A549 (cell line): Measurements from ENCODE around the gene IL21R. TPM values are rescaled to one million over a fixed set of nuclear protein-coding genes. Genes with fewer than 3 reads are reported as not detected.

Experiments
- ATAC-seq, 2 experiments: fragments of 200-7000 bp in 1 of 2; fragments of >200 bp in 1 of 2; cut with Nextera tagmentation in 1 of 2; cut with Tn5 transposase in 1 of 2; 3 replicates each; pipeline versions ENCODE4 v1.8.0 to v1.9.1; 2018 to 2020; ENCODE audit warnings: mild to moderate bottlenecking in 1 of 2, moderate library complexity in 1 of 2
- CTCF ChIA-PET: fragments of 300-600 bp; sonication (Branson Sonifier 250); formaldehyde crosslinking; extraction: SDS; loops from one replicate; lab custom pipeline; 2021; ENCODE audit warnings: antibody characterized with exemption, inconsistent platforms; lab: Yijun Ruan, JAX
- POLR2A ChIA-PET: fragments of 350-600 bp; formaldehyde crosslinking; extraction: SDS; loops from one replicate; lab custom pipeline; 2021; ENCODE audit warnings: antibody characterized with exemption, inconsistent platforms; lab: Yijun Ruan, JAX
- DNase-seq, 2 experiments: peaks; one replicate each; pipeline versions ENCODE4 v3.0.0 to v3.0.0-alpha.2; 2011 to 2016; ENCODE audit warnings: low read depth in 1 of 2, low spot score in 1 of 2
- FAIRE-seq: peaks from 2 replicates; lab custom pipeline; 2011; peaks lifted over from hg19 to GRCh38; lab: Jason Lieb, UNC
- H3K27ac ChIP-seq, 2 experiments: fragments of >200 bp; sonication (Bioruptor Twin); formaldehyde crosslinking; 3 replicates each; pipeline ENCODE4 v1.5.1; 2016 to 2017
- H3K4me1 ChIP-seq: fragments of >200 bp; sonication (Bioruptor Twin); formaldehyde crosslinking; 3 replicates; pipeline ENCODE4 v1.6.1; 2016
- H3K4me2 ChIP-seq: fragments of >200 bp; sonication (Bioruptor Twin); formaldehyde crosslinking; 3 replicates; pipeline ENCODE4 v1.6.1; 2016
- H3K4me3 ChIP-seq: fragments of >200 bp; sonication (Bioruptor Twin); formaldehyde crosslinking; 3 replicates; pipeline ENCODE4 v1.5.1; 2016
- H3K9me3 ChIP-seq: fragments of >200 bp; sonication (Bioruptor Twin); formaldehyde crosslinking; 3 replicates; pipeline ENCODE4 v1.6.1; 2016
- BHLHE40 ChIP-seq: IDR thresholded peaks from 2 replicates; pipeline ENCODE4 v1.6.1; 2012; ENCODE audit warnings: low read depth, low read length, inconsistent platforms
- CBX8 ChIP-seq: fragments of 200-600 bp; sonication (generic); IDR thresholded peaks from 2 replicates; pipeline ENCODE4 v1.6.1; 2016
- CHD2 ChIP-seq: fragments of 150-350 bp; IDR thresholded peaks from 2 replicates; pipeline ENCODE4 v1.6.1; 2014; ENCODE audit warnings: low read length; ENCODE audit not compliant: partially characterized antibody
- ELK1 ChIP-seq: fragments of 150-350 bp; IDR thresholded peaks from 2 replicates; pipeline ENCODE4 v1.6.1; 2014; ENCODE audit warnings: low read depth, mild to moderate bottlenecking, low read length
- EP300 ChIP-seq, 2 experiments: fragments of >200 bp; sonication (Bioruptor Twin); formaldehyde crosslinking; IDR thresholded peaks; 2 replicates in 1 of 2; 3 replicates in 1 of 2; pipeline ENCODE4 v1.6.1; 2016 to 2017
- FOXS1 ChIP-seq: fragments of 250-450 bp; sonication (Bioruptor Pico); IDR thresholded peaks from 2 replicates; pipeline ENCODE4 v1.5.0; 2020; ENCODE audit warnings: mild to moderate bottlenecking, moderate library complexity
- GATA3 ChIP-seq: IDR thresholded peaks from 2 replicates; pipeline ENCODE4 v1.6.1; 2012; ENCODE audit warnings: borderline replicate concordance
- HDAC2 ChIP-seq: fragments of 200-600 bp; sonication (generic); IDR thresholded peaks from 2 replicates; pipeline ENCODE4 v1.6.1; 2016
- HES2 ChIP-seq: fragments of >200 bp; sonication (Bioruptor Twin); formaldehyde crosslinking; IDR thresholded peaks from 2 replicates; pipeline ENCODE4 v1.6.1; 2016
- HOXA7 ChIP-seq: fragments of 250-450 bp; sonication (Bioruptor Pico); IDR thresholded peaks from 2 replicates; pipeline ENCODE4 v1.5.0; 2020; ENCODE audit warnings: mild to moderate bottlenecking, moderate library complexity
- HOXB5 ChIP-seq: fragments of 250-450 bp; sonication (Bioruptor Pico); IDR thresholded peaks from 2 replicates; pipeline ENCODE4 v1.5.0; 2020; ENCODE audit warnings: mild to moderate bottlenecking, moderate library complexity
- JUN ChIP-seq, 2 experiments: fragments of >200 bp; sonication (Bioruptor Twin); formaldehyde crosslinking; IDR thresholded peaks; 2 replicates in 1 of 2; 3 replicates in 1 of 2; pipeline ENCODE4 v1.6.1; 2016 to 2017
- JUNB ChIP-seq: fragments of >200 bp; sonication (Bioruptor Twin); formaldehyde crosslinking; IDR thresholded peaks from 2 replicates; pipeline ENCODE4 v1.6.1; 2016
- MAFK ChIP-seq: fragments of 450-650 bp; IDR thresholded peaks from 2 replicates; pipeline ENCODE4 v1.6.1; 2014; ENCODE audit not compliant: partially characterized antibody
- MAZ ChIP-seq: fragments of 150-350 bp; IDR thresholded peaks from 2 replicates; pipeline ENCODE4 v1.6.1; 2014; ENCODE audit warnings: antibody characterized with exemption, low read depth, low read length, borderline replicate concordance
- RAD21 ChIP-seq, 2 experiments: fragments of >200 bp in 1 of 2; sonication (Bioruptor Twin) in 1 of 2; formaldehyde crosslinking in 1 of 2; IDR thresholded peaks in 1 of 2; conservative IDR thresholded peaks in 1 of 2; 2 replicates in 1 of 2; 3 replicates in 1 of 2; pipeline ENCODE4 v1.6.1; 2012 to 2018; ENCODE audit warnings: inconsistent platforms in 1 of 2
- RARB ChIP-seq: fragments of 250-450 bp; sonication (Bioruptor Pico); IDR thresholded peaks from 2 replicates; pipeline ENCODE4 v1.8.0; 2021; ENCODE audit warnings: mild to moderate bottlenecking, moderate library complexity
- REST ChIP-seq: fragments of 200-600 bp; sonication (generic); IDR thresholded peaks from 2 replicates; pipeline ENCODE4 v1.6.1; 2016; ENCODE audit warnings: antibody characterized with exemption, mild to moderate bottlenecking, moderate library complexity
- RFX5 ChIP-seq: fragments of 450-650 bp; IDR thresholded peaks from 2 replicates; pipeline ENCODE4 v1.7.1; 2014; ENCODE audit warnings: antibody characterized with exemption, mild to moderate bottlenecking, moderate library complexity
- RNF2 ChIP-seq: fragments of 200-600 bp; sonication (generic); IDR thresholded peaks from 2 replicates; pipeline ENCODE4 v1.6.1; 2016; ENCODE audit warnings: low read depth, mild to moderate bottlenecking, antibody characterized with exemption, moderate library complexity, borderline replicate concordance
- WGBS: methylation state at CpG from one replicate; pipeline ENCODE4 v1.1.6; 2017; ENCODE audit errors: missing lambda C conversion rate; 5-methylcytosine and 5-hydroxymethylcytosine counted together
- polyA plus RNA-seq, 4 experiments: library from polyadenylated mRNA; depleted of rRNA in 3 of 4; stranded (reverse); fragments of >200 nt; fragmentation: RNase III in 1 of 4; extraction: RNeasy Plus Mini Kit Qiagen cat#74134 plus additional on column Dnase treatment in 1 of 4; gene quantifications; 2 replicates in 3 of 4; 3 replicates in 1 of 4; pipeline ENCODE4 v1.2.3, GENCODE V29; 2011 to 2017
- TF ChIP-seq, protein P1 (sequence below): IDR thresholded peaks from 2 replicates; pipeline ENCODE4 v1.6.1; 2012; ENCODE audit warnings: low read depth, borderline replicate concordance
- TF ChIP-seq, protein P2 (sequence below): fragments of 250-450 bp; sonication (Bioruptor Pico); IDR thresholded peaks from 2 replicates; pipeline ENCODE4 v1.5.0; 2020; ENCODE audit warnings: low read depth, mild to moderate bottlenecking, moderate library complexity
- TF ChIP-seq, protein P3 (sequence below): IDR thresholded peaks from 2 replicates; pipeline ENCODE4 v1.6.1; 2012
- TF ChIP-seq, protein P4 (sequence below): fragments of 250-450 bp; sonication (Bioruptor Pico); IDR thresholded peaks from 2 replicates; pipeline ENCODE4 v1.5.0; 2021; ENCODE audit warnings: mild to moderate bottlenecking, moderate library complexity, borderline replicate concordance

Gene IL21R
- polyA plus RNA-seq, 2 of the 4 experiments (the other 2 are of a cell fraction), result 0.04 to 0.09 TPM

DNA sequence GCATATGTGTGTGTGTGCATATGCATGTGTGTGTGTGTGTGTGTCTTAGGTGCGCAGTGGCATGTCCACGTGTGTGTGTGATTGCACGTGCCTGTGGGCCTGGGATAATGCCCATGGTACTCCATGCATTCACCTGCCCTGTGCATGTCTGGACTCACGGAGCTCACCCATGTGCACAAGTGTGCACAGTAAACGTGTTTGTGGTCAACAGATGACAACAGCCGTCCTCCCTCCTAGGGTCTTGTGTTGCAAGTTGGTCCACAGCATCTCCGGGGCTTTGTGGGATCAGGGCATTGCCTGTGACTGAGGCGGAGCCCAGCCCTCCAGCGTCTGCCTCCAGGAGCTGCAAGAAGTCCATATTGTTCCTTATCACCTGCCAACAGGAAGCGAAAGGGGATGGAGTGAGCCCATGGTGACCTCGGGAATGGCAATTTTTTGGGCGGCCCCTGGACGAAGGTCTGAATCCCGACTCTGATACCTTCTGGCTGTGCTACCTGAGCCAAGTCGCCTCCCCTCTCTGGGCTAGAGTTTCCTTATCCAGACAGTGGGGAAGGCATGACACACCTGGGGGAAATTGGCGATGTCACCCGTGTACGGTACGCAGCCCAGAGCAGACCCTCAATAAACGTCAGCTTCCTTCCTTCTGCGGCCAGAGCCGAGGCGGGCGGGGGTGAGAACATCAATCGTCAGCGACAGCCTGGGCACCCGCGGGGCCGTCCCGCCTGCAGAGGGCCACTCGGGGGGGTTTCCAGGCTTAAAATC lies 47.6 kb downstream of the IL21R start:
- ChIA-PET POLR2A (no interaction called here), CTCF (interaction anchor here (0.6 to 2.3 kb wide), 4 partner anchors 10 to 215 kb away, joined by 3 to 11 read pairs (median 4); no protein-coding TSS in a partner anchor)
- DNase-seq (no peak), ATAC-seq (no peak), FAIRE-seq (no peak)
- Histone ChIP-seq H3K4me1 (no peaks in the 10 kb centered on the region), H3K4me2 (no peak overlapping the region), H3K27ac (no peak overlapping the region), H3K4me3 (no peak overlapping the region)
- 56% methylated on average over 26 of the region's 31 CpGs for WGBS
- TF ChIP-seq HOXA7 (CRISPR knock-in tag), result no peak
- TF ChIP-seq, protein P1, sequence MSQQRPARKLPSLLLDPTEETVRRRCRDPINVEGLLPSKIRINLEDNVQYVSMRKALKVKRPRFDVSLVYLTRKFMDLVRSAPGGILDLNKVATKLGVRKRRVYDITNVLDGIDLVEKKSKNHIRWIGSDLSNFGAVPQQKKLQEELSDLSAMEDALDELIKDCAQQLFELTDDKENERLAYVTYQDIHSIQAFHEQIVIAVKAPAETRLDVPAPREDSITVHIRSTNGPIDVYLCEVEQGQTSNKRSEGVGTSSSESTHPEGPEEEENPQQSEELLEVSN, result no peak
- TF ChIP-seq, protein P2, sequence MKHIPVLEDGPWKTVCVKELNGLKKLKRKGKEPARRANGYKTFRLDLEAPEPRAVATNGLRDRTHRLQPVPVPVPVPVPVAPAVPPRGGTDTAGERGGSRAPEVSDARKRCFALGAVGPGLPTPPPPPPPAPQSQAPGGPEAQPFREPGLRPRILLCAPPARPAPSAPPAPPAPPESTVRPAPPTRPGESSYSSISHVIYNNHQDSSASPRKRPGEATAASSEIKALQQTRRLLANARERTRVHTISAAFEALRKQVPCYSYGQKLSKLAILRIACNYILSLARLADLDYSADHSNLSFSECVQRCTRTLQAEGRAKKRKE (CRISPR knock-in tag), result no peak
- TF ChIP-seq HOXB5 (CRISPR knock-in tag), result no peak
- no peak for TF ChIP-seq CHD2
- no peak for TF ChIP-seq FOXS1 (CRISPR knock-in tag)
- TF ChIP-seq MAFK, result no peak
- TF ChIP-seq BHLHE40, result no peak
- no peak for TF ChIP-seq JUNB
- no peak for TF ChIP-seq MAZ
- TF ChIP-seq, all 56 proteins: peak for 0
- peaks cover 9% of the 10 kb centered on the region for H3K9me3 ChIP-seq

- POLR2A ChIA-PET, result no interaction called here
Observed at GRCh38 chr16:27450196-27450549, 48.2 kb downstream of the IL21R start.

More at GRCh38 chr16:27450196-27450549, 48.2 kb downstream of the IL21R start:
- H3K4me1 ChIP-seq, result no peaks in the 10 kb centered on the region
- ATAC-seq (no peak), FAIRE-seq (no peak), DNase-seq (no peak)
- H3K27ac ChIP-seq, result no peak overlapping the region
- no peak overlapping the region for H3K4me2 ChIP-seq
- 36% methylated on average over 5 of the region's 5 CpGs for WGBS
- TF ChIP-seq JUN (IDR thresholded peaks at IDR 0.05) (no peak), RARB (no peak), GATA3 (no peak), RFX5 (no peak), HDAC2 (no peak), RNF2 (no peak), CBX8 (no peak), HES2 (no peak), HOXA7 (CRISPR knock-in tag) (no peak), ELK1 (no peak), RAD21 (conservative IDR thresholded peaks at IDR 0.05 in 1 of 2, IDR thresholded peaks at IDR 0.05 in 1 of 2) (no peak), EP300 (IDR thresholded peaks at IDR 0.05) (no peak), REST (no peak)
- TF ChIP-seq, protein P3, sequence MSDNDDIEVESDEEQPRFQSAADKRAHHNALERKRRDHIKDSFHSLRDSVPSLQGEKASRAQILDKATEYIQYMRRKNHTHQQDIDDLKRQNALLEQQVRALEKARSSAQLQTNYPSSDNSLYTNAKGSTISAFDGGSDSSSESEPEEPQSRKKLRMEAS, result no peak
- TF ChIP-seq, protein P4, sequence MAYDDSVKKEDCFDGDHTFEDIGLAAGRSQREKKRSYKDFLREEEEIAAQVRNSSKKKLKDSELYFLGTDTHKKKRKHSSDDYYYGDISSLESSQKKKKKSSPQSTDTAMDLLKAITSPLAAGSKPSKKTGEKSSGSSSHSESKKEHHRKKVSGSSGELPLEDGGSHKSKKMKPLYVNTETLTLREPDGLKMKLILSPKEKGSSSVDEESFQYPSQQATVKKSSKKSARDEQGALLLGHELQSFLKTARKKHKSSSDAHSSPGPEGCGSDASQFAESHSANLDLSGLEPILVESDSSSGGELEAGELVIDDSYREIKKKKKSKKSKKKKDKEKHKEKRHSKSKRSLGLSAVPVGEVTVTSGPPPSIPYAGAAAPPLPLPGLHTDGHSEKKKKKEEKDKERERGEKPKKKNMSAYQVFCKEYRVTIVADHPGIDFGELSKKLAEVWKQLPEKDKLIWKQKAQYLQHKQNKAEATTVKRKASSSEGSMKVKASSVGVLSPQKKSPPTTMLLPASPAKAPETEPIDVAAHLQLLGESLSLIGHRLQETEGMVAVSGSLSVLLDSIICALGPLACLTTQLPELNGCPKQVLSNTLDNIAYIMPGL, result no peak
- peaks cover 4% of the 10 kb centered on the region; the same call in 2 of the 3 replicates for H3K9me3 ChIP-seq
- CTCF ChIA-PET, result interaction anchor here (0.6 to 2.3 kb wide), 5 partner anchors 9 to 294 kb away, joined by 3 to 11 read pairs (median 4); no protein-coding TSS in a partner anchor
- H3K4me3 ChIP-seq, result no peak overlapping the region
